ENCODE data around the gene CLDN24.

The CLDN24 gene

DNA sequence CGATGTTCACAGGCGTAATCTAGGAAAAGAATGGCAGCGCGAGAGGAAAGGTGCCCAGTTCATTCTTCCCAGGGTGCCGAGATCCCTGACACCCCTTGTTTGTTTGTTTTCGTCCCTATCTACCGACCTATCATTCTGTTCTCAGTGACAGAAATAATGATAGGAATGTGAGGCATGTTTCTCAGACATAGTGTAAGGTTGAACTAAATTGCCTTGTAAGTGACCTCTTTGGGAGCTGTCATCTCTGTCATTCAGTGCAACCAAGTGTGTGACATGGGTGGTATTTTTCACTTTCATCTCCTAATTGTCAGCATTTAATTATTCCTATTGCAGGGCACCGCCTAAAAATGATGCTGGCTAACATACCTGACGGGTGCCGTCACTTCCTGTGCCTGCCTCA is 26.5 kb downstream of the CLDN24 start:
- TF ChIP-seq, protein P1, sequence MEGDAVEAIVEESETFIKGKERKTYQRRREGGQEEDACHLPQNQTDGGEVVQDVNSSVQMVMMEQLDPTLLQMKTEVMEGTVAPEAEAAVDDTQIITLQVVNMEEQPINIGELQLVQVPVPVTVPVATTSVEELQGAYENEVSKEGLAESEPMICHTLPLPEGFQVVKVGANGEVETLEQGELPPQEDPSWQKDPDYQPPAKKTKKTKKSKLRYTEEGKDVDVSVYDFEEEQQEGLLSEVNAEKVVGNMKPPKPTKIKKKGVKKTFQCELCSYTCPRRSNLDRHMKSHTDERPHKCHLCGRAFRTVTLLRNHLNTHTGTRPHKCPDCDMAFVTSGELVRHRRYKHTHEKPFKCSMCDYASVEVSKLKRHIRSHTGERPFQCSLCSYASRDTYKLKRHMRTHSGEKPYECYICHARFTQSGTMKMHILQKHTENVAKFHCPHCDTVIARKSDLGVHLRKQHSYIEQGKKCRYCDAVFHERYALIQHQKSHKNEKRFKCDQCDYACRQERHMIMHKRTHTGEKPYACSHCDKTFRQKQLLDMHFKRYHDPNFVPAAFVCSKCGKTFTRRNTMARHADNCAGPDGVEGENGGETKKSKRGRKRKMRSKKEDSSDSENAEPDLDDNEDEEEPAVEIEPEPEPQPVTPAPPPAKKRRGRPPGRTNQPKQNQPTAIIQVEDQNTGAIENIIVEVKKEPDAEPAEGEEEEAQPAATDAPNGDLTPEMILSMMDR (IDR thresholded peaks at IDR 0.05; ENCODE audit: control extremely low read depth, extremely low read depth, low read depth, missing control alignments) = no peak
- CTCF ChIA-PET = no interaction called here
- no peak for DNase-seq (ENCODE audit: extremely low spot score)
- POLR2A ChIA-PET = no interaction called here

DNA sequence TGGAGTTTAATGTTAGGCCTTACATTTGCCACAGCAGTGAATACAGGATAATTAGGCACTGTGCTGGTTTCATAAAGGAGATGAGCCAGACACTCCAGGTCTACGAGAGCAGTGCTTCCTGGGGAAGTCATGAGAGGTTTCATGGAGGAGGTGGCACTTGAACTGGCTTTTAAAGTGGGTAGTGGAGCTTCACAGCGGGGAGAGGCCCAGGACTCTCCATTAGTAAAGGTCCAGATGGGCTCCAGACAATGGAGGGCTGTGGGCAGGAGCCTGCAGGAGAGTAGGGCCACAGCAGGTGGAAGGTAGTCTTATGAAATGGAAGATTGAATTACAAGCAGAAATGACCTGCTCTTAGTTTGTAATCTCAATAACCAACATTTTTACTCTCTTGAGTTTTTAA is 31.2 kb downstream of the CLDN24 start:
- POLR2A ChIA-PET = no interaction called here
- no peak for DNase-seq (ENCODE audit: extremely low spot score)
- CTCF ChIA-PET = no interaction called here
- TF ChIP-seq, protein P1 (IDR thresholded peaks at IDR 0.05; ENCODE audit: control extremely low read depth, extremely low read depth, low read depth, missing control alignments) = no peak

DNA sequence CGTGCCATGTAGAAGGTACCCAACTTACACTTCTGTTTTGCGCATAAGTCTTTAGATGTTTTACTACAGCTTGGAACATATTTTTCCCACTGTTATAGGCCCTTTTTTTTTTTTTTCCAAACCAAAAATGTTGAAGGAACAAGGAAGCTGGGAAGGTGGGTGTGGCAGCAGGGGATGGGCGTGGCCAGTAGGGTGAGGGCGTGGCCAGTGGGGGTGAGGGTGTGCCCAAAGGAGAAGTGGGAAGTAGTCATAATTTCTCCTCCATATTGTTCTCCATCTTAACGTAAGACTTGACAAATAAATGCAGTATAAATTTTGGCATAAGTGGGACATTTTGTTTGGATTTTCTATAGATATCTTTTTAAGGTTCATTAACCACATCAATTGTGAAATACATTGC is 32.5 kb downstream of the CLDN24 start:
- POLR2A ChIA-PET = no interaction called here
- DNase-seq (ENCODE audit: extremely low spot score) = no peak
- TF ChIP-seq, protein P1 (IDR thresholded peaks at IDR 0.05; ENCODE audit: control extremely low read depth, extremely low read depth, low read depth, missing control alignments) = no peak
- CTCF ChIA-PET = no interaction called here

DNA sequence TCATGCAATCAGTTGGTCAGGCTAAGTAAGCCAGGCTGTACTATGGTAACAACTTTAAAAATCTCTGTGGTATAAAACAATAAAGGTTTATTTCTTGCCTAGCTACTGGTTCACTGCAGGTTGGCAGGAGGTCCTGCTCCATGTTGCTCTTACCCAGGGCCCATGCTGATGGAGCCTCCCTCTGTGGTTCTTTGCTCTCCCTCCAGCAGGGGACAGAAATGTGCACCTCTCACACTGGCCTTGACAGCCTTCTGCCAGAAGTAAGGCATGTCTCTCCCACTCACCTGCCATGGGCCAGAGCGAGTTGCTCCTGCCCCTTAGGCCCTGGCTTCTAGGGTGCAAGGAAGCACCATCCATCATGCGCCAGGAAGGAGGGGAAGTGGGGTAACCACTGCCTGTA is 33.3 kb downstream of the CLDN24 start:
- no peak for DNase-seq (ENCODE audit: extremely low spot score)
- POLR2A ChIA-PET = no interaction called here
- TF ChIP-seq, protein P1 (IDR thresholded peaks at IDR 0.05; ENCODE audit: control extremely low read depth, extremely low read depth, low read depth, missing control alignments) = no peak
- CTCF ChIA-PET = no interaction called here

DNA sequence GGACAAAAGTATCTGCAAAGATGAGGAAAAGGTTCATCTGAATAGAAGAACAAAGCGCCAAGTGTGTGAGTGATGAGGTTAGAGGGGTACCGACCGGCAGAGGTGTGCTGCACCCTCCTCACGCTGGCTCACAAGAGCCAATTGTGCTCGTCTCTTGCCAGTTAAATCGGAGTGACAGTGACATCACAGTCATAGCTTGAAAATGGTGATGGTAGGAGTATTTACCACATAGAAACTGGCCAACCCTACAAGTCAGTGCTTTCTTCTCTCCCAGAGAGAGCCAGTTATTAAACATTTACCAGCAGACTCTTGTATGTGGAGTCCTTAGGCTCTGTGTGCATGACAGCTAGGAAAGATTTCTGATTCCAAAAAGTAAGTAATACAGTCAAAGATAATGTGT is 34.5 kb downstream of the CLDN24 start:
- ChIA-PET CTCF (interaction anchor here (1.7 kb wide), 1 partner anchor 26 kb away, joined by 6 read pairs; no protein-coding TSS in a partner anchor), POLR2A (no interaction called here)
- TF ChIP-seq, protein P1 (IDR thresholded peaks at IDR 0.05; ENCODE audit: control extremely low read depth, extremely low read depth, low read depth, missing control alignments) = no peak
- no peak for DNase-seq (ENCODE audit: extremely low spot score)

DNA sequence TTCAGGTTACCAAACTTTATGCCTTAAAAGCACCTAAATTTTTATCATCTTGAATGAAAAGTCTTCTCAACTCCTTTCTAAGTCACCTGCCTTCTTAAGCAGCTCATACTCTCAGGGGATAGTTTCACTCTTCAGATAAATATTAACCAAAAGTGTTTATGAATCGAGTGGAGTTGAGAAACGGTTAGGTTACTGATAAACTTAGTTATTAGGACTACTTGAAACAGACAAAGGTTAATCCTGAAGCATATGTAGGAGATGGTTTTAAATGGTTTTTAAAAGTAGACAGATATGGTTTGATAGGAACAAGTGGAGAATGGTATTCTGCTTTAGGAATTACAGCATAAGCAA is 34.9 kb downstream of the CLDN24 start:
- POLR2A ChIA-PET = no interaction called here
- CTCF ChIA-PET = interaction anchor here (1.7 kb wide), 1 partner anchor 25 kb away, joined by 6 read pairs; no protein-coding TSS in a partner anchor
- TF ChIP-seq, protein P1 (IDR thresholded peaks at IDR 0.05; ENCODE audit: control extremely low read depth, extremely low read depth, low read depth, missing control alignments) = no peak
- no peak for DNase-seq (ENCODE audit: extremely low spot score)

All from GM10248 (cell line).